Urinary bladder (tissue), 4 donors: ENCODE measurements around the gene ATP1B1. TPM values are rescaled to one million over a fixed set of nuclear protein-coding genes. Genes with fewer than 3 reads are reported as not detected.

Experiments used
- DNase-seq: peaks from one replicate; pipeline ENCODE4 v3.0.0-alpha.2; 2015; ENCODE audit errors: extremely low spot score
- H3K27ac ChIP-seq: one replicate; pipeline ENCODE4 v1.5.1; 2013; ENCODE audit warnings: low read depth, mild to moderate bottlenecking, moderate library complexity
- H3K36me3 ChIP-seq: one replicate; pipeline ENCODE4 v1.6.1; 2013; ENCODE audit warnings: mild to moderate bottlenecking, moderate library complexity; ENCODE audit not compliant: insufficient read depth
- H3K4me1 ChIP-seq: one replicate; pipeline ENCODE4 v1.6.1; 2013; ENCODE audit warnings: mild to moderate bottlenecking, moderate library complexity; ENCODE audit not compliant: insufficient read depth
- H3K4me3 ChIP-seq: one replicate; pipeline ENCODE4 v1.5.1; 2013; ENCODE audit warnings: low read depth, low read length
- WGBS: extraction: QIAGEN DNeasy Blood & Tissue Kit; methylation state at CpG from one replicate; pipeline ENCODE4 v1.1.7; 2013; 5-methylcytosine and 5-hydroxymethylcytosine counted together
- polyA plus RNA-seq: library from polyadenylated mRNA; stranded (reverse); fragments of 200-250 nt; gene quantifications from one replicate; pipeline ENCODE4 v1.2.3, GENCODE V29; 2013
- total RNA-seq: library from RNA; depleted of rRNA; stranded (reverse); fragments of >200 nt; gene quantifications from one replicate; pipeline ENCODE4 v1.2.3, GENCODE V29; 2014
- donor health status: healthy with polysubstance abuse.
- donor health status: healthy.

ATP1B1 gene
- total and polyA plus RNA-seq, 2 donors = 34.2 to 54.6 TPM

DNA sequence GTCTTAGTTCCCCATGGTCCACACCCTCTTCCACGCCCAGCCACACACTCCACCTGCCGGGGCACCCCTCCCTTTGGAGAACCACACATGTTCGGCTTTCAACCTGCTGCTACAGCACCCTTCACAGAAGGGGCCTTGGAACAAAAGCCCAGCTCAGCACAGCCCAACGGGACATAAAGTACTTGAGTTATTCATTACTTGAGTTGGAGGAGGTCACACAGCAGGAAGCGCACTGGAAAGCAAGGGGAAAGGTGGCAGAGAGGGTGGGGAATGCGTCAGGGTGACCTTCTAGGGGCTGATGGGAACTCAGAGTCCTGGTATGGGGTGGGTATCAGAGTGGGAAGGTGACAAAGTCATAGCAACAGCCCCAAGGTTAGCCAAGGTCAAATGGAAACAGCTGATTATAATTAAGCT is 3.0 kb upstream of the ATP1B1 start:
- 73% methylated on average over 6 of the region's 6 CpGs for WGBS
- H3K4me1 ChIP-seq = no peaks in the 10 kb centered on the region
- no peak for DNase-seq
- H3K36me3 ChIP-seq = no peaks in the 10 kb centered on the region
- no peak overlapping the region for H3K4me3 ChIP-seq
- H3K27ac ChIP-seq = peak overlapping the region; percentile 16

- H3K27ac ChIP-seq = no peak overlapping the region
- DNase-seq = no peak
- WGBS = 66% methylated on average over 6 of the region's 6 CpGs
- H3K4me3 ChIP-seq = no peak overlapping the region
- H3K4me1 ChIP-seq = no peaks in the 10 kb centered on the region
- H3K36me3 ChIP-seq = no peaks in the 10 kb centered on the region
These were observed 1.4 kb upstream of the ATP1B1 start for GRCh38 chr1:169105087-169105433.

GRCh38 chr1:169105434-169106094 is 926 bp upstream of the ATP1B1 start:
- no peak for DNase-seq
- H3K36me3 ChIP-seq = no peaks in the 10 kb centered on the region
- H3K4me3 ChIP-seq = peak overlapping the region; percentile 65
- H3K4me1 ChIP-seq = no peaks in the 10 kb centered on the region
- no peak overlapping the region for H3K27ac ChIP-seq
- 5% methylated on average over 47 of the region's 47 CpGs for WGBS

GRCh38 chr1:169106921-169107602 is 572 bp downstream of the ATP1B1 start:
- Histone ChIP-seq H3K36me3 (no peaks in the 10 kb centered on the region), H3K27ac (peak overlapping the region; percentile 57), H3K4me1 (no peaks in the 10 kb centered on the region), H3K4me3 (peak overlapping the region; percentile 65)
- no peak for DNase-seq
- under 1% methylated on average over 41 of the region's 41 CpGs for WGBS

DNA sequence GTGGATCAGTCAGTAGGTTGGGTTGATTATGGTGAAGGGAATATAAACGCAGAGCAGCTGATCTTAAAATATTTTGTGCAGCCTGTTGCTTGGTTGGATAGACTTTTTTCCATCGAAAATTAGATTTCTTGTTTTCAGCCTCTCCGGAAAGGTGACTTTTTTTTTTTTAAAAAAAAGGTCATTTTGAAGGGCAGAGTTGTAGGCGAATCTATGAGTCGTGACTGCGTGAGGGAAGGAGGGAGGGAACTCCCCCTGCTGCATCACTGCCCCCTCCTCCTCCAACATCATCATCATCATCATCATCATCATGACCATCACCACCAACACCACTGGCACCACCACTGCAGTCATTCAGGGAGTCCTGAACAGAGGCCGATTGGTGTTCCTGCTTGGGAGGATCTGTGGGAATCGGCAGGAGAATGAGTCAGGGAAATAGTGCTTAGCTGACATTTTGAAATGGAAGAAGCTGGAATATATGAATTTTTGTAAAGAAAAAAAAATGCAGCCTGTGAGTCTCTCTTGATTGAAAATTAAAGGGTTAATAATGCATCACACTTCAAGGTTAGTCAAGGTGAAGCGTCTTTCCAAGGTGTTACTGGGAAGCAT is 1.2 kb downstream of the ATP1B1 start:
- no peaks in the 10 kb centered on the region for H3K4me1 ChIP-seq
- no peak for DNase-seq
- no peak overlapping the region for H3K27ac ChIP-seq

GRCh38 chr1:169108223-169108622 is 1.7 kb downstream of the ATP1B1 start:
- no peak overlapping the region for H3K4me3 ChIP-seq
- H3K27ac ChIP-seq = no peak overlapping the region
- no peak for DNase-seq
- H3K36me3 ChIP-seq = no peaks in the 10 kb centered on the region
- 52% methylated on average over 2 of the region's 2 CpGs for WGBS
- no peaks in the 10 kb centered on the region for H3K4me1 ChIP-seq

More for the DNA sequence above, 1.2 kb downstream of the ATP1B1 start:
- H3K36me3 ChIP-seq = no peaks in the 10 kb centered on the region
- peak overlapping the region; percentile 65 for H3K4me3 ChIP-seq
- WGBS = 20% methylated on average over 9 of the region's 9 CpGs

GRCh38 chr1:169108863-169109560 is 2.5 kb downstream of the ATP1B1 start:
- Histone ChIP-seq H3K4me1 (no peaks in the 10 kb centered on the region), H3K4me3 (no peak overlapping the region), H3K36me3 (no peaks in the 10 kb centered on the region), H3K27ac (peak overlapping the region; percentile 64)
- no peak for DNase-seq
- WGBS = 64% methylated on average over 10 of the region's 10 CpGs

DNA sequence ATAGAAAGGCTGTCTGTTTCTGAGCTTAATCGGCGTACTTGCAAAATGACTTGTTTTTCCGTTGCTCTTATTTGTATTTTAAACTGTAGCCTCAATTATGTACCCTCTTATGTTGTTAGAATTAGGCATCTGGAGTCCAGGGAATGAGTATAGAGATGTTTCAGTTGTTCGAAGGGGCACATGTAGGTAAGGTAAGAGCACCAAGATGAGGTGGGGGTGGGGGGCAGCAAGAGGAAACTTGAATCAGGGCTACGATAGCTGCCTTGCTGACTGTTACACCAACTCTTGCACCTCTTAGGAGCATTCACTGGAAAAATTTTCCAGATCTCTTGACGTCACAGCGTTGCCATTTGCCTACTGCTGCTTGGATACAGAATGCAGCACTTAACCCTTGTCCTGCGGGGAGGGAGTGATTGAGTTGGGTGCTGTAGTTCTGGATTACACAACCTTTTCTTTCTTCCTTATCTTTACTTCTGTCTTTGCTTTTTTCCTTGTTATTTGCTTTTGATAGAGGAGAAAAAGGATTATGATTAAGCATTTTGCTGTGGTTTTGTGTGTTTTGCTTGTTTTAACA is 3.2 kb downstream of the ATP1B1 start:
- Histone ChIP-seq H3K27ac (peak overlapping the region; percentile 64), H3K4me1 (no peaks in the 10 kb centered on the region), H3K4me3 (no peak overlapping the region), H3K36me3 (no peaks in the 10 kb centered on the region)
- no peak for DNase-seq
- WGBS = 36% methylated on average over 8 of the region's 8 CpGs

- Histone ChIP-seq H3K27ac (peak overlapping the region; percentile 42), H3K4me3 (no peak overlapping the region), H3K4me1 (no peaks in the 10 kb centered on the region), H3K36me3 (no peaks in the 10 kb centered on the region)
- no peak for DNase-seq
- WGBS = 24% methylated on average over 3 of the region's 3 CpGs
These were observed 3.7 kb downstream of the ATP1B1 start for GRCh38 chr1:169110236-169110635.

GRCh38 chr1:169110689-169111447 is 4.4 kb downstream of the ATP1B1 start:
- Histone ChIP-seq H3K4me1 (no peaks in the 10 kb centered on the region), H3K4me3 (no peak overlapping the region), H3K27ac (no peak overlapping the region), H3K36me3 (no peaks in the 10 kb centered on the region)
- DNase-seq = no peak
- WGBS = 40% methylated on average over 7 of the region's 7 CpGs

DNA sequence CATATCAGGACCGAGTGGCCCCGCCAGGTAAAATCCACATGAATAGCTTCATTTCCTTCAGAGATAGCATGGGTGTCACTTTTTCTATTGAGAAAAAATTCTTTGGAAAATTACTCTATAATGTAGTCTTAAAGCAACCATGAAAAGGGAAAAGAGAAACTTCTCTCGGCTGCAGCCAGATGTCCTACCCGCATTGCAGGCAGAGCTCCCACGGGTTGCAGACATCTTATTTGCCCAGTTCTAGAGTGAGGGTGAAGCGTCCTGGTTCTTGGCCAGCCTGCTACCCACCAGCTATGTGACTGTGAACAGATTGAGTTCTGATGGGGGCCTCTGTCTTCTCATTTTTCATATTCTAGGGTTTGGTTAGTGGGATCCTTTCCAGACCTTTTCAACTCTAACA is 5.0 kb downstream of the ATP1B1 start:
- DNase-seq = no peak
- Histone ChIP-seq H3K36me3 (no peaks in the 10 kb centered on the region), H3K27ac (no peak overlapping the region), H3K4me3 (no peak overlapping the region), H3K4me1 (no peaks in the 10 kb centered on the region)
- 81% methylated on average over 6 of the region's 6 CpGs for WGBS

- no peak for DNase-seq
- Histone ChIP-seq H3K36me3 (no peaks in the 10 kb centered on the region), H3K27ac (no peak overlapping the region), H3K4me1 (no peaks in the 10 kb centered on the region), H3K4me3 (no peak overlapping the region)
- 74% methylated on average over 6 of the region's 6 CpGs for WGBS
These were observed 5.8 kb downstream of the ATP1B1 start for GRCh38 chr1:169112241-169112640.

DNA sequence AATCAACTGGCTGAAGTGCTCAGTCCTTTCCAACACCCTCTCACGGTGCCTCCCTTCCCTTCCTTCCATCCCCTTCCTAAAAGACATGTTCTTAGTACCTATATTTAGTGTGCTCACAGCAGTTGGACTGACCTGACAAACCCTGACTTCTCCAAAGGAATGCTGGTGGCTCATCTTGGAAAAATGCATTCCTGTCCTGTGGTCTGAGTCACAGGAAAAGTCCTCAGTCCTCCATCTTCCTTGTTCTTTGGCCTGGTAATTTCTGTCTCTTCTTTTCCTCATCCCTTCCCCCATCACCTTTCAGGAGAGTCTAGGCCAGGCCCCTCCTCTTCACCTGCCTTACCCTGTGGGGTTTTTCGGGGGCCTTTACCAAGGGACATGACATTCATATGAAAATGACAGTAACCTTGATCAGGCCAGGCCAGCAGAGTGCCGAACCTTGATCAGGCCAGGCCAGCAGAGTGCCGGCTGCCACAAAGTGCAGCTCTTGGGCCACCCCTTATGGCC is 7.2 kb downstream of the ATP1B1 start:
- Histone ChIP-seq H3K36me3 (no peaks in the 10 kb centered on the region), H3K4me1 (no peaks in the 10 kb centered on the region), H3K27ac (no peak overlapping the region), H3K4me3 (no peak overlapping the region)
- no peak for DNase-seq
- 69% methylated on average over 4 of the region's 4 CpGs for WGBS
